GM12873 (cell line): ENCODE results near the gene SEMA6D.

ENCODE experiments used
- TF ChIP-seq, protein P1 (sequence below): IDR thresholded peaks from 2 replicates; pipeline ENCODE4 v1.5.1; 2012; ENCODE audit warnings: low read depth, mild to moderate bottlenecking, moderate library complexity, low read length, control low read depth; ENCODE audit not compliant: insufficient read depth; ENCODE audit errors: missing control alignments

SEMA6D gene

DNA sequence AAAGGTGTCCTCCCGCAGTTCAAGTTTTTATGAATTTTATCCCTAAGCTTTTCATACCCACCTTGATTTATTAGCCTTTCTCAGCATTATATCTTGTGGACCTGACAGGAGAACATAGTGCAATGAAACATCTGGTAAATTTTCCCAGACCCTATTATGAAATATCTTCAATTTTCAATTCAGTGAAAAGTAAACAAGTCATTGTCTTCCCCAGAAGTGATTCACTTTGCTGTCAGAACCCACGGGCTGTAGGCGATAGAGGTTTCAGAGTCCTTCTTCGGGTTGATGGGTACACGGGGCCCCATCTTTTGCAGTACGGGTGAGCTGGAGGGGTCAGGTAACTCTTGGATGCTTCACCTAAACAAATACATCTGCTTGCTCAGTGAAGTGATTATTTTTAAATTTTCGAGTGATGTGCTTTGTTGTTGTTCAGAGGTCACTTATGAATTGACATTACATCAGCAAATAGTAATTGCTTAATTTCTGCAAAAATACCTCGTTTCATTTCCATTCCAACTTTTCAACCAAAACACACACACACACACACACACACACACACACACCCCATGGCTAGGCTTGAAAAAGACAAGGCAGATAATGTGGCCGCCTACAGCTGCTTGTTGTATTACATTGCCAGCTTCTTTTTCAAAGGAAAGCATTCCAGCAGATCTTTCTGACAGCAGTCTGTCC is 102.9 kb downstream of the SEMA6D start:
- TF ChIP-seq, protein P1, sequence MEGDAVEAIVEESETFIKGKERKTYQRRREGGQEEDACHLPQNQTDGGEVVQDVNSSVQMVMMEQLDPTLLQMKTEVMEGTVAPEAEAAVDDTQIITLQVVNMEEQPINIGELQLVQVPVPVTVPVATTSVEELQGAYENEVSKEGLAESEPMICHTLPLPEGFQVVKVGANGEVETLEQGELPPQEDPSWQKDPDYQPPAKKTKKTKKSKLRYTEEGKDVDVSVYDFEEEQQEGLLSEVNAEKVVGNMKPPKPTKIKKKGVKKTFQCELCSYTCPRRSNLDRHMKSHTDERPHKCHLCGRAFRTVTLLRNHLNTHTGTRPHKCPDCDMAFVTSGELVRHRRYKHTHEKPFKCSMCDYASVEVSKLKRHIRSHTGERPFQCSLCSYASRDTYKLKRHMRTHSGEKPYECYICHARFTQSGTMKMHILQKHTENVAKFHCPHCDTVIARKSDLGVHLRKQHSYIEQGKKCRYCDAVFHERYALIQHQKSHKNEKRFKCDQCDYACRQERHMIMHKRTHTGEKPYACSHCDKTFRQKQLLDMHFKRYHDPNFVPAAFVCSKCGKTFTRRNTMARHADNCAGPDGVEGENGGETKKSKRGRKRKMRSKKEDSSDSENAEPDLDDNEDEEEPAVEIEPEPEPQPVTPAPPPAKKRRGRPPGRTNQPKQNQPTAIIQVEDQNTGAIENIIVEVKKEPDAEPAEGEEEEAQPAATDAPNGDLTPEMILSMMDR, result no peak

DNA sequence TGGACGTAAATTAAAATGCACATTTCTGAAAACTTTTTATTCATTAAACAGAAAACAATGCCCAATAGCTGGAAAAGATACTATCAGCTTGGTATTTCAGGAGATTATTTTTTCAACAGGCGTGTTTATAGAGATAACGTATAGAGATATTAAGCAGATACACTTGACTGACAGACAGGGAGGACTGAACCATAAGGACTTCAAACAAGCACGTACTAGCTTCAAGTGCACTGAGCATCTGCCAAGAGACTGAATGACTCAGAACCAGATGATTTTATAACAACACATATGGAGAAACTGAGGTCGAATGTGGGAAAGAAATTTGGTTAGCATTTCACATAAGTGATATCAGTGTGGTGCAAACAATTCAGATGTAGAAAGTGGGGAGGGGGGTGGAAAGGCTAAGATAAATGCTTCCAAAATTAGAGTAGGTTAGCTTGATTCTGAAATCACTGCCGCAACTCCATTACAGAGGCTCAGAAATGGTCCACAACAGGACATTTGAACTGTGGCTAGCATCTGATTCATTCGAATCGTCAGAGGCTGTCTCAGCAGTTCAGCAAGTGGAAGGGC is 103.5 kb downstream of the SEMA6D start:
- TF ChIP-seq, protein P1, result no peak

DNA sequence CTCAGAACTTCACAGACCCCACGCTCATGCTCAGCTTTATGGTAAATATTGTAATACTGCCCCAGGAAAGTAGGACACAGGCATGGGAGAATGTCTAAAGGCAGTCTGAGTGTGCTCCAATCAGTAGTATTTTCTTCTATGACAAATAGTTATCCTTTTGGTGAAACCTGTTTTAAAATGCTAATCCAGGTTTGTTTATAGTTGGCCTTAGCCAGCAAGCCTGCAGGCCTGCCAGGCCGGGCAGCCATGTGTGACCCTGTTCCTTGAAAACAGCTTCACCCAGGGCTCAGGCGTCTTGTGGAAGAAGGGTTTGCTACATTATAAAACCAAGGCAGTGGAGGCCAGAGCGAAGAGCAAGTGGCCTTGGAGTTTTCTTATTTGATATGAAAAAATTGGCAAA is 104.7 kb downstream of the SEMA6D start:
- TF ChIP-seq, protein P1, result no peak
